GM12878 (cell line): ENCODE results near the gene TMCC2.

Source experiments
- BCL11A ChIP-seq: IDR thresholded peaks from 2 replicates; pipeline ENCODE4 v1.6.1; 2011; ENCODE audit warnings: low read depth, low read length
- BRCA1 ChIP-seq: IDR thresholded peaks from 2 replicates; pipeline ENCODE4 v1.6.1; 2011; ENCODE audit warnings: low read depth, low read length, improper control_type of control experiment
- EP300 ChIP-seq, 2 experiments: fragments of 150-350 bp in 1 of 2; IDR thresholded peaks; 2 replicates each; pipeline ENCODE4 v1.6.1; 2011 to 2012; ENCODE audit warnings: low read depth in 2 of 2, low read length in 2 of 2, borderline replicate concordance in 1 of 2, improper control_type of control experiment in 1 of 2, inconsistent platforms in 1 of 2; ENCODE audit not compliant: control insufficient read depth in 1 of 2
- GABPA ChIP-seq: IDR thresholded peaks from 2 replicates; pipeline ENCODE4 v1.6.1; 2014; ENCODE audit warnings: antibody characterized with exemption, low read depth, mild to moderate bottlenecking, inconsistent platforms
- MTA2 ChIP-seq: fragments of 450-650 bp; IDR thresholded peaks from 2 replicates; pipeline ENCODE4 v1.6.1; 2016; ENCODE audit warnings: low read depth, mild to moderate bottlenecking, moderate library complexity
- NFYB ChIP-seq: IDR thresholded peaks from 2 replicates; pipeline ENCODE4 v1.6.1; 2011; ENCODE audit warnings: low read depth, mild to moderate bottlenecking, low read length, improper control_type of control experiment, moderate library complexity; ENCODE audit not compliant: insufficient read depth
- POLR2A ChIP-seq: IDR thresholded peaks from 2 replicates; pipeline ENCODE4 v1.6.1; 2011; ENCODE audit warnings: low read depth, mild to moderate bottlenecking, low read length
- ZNF24 ChIP-seq: fragments of 450-650 bp; IDR thresholded peaks from 2 replicates; pipeline ENCODE4 v1.6.1; 2017; ENCODE audit warnings: antibody characterized with exemption, mild to moderate bottlenecking
- TF ChIP-seq, protein P1 (sequence below), 3 experiments: IDR thresholded peaks in 2 of 3; conservative IDR thresholded peaks in 1 of 3; 2 replicates each; pipeline ENCODE4 v1.5.1; 2011; ENCODE audit warnings: low read depth in 3 of 3, low read length in 3 of 3, mild to moderate bottlenecking in 3 of 3, control low read depth in 2 of 3, moderate library complexity in 2 of 3, inconsistent platforms in 1 of 3, mixed read lengths in 1 of 3; ENCODE audit not compliant: control insufficient read depth in 2 of 3, insufficient read depth in 1 of 3; ENCODE audit errors: extremely low read depth in 1 of 3
- TF ChIP-seq, protein P2 (sequence below): IDR thresholded peaks from 2 replicates; pipeline ENCODE4 v1.6.1; 2012; ENCODE audit warnings: low read length, inconsistent platforms
- TF ChIP-seq, protein P3 (sequence below): fragments of 450-650 bp; formaldehyde crosslinking; IDR thresholded peaks from 2 replicates; pipeline ENCODE4 v1.4.0; 2022; ENCODE audit warnings: mild to moderate bottlenecking, moderate library complexity
- TF ChIP-seq, protein P4 (sequence below): fragments of 450-650 bp; IDR thresholded peaks from 2 replicates; pipeline ENCODE4 v1.6.1; 2016; ENCODE audit warnings: mild to moderate bottlenecking

DNA sequence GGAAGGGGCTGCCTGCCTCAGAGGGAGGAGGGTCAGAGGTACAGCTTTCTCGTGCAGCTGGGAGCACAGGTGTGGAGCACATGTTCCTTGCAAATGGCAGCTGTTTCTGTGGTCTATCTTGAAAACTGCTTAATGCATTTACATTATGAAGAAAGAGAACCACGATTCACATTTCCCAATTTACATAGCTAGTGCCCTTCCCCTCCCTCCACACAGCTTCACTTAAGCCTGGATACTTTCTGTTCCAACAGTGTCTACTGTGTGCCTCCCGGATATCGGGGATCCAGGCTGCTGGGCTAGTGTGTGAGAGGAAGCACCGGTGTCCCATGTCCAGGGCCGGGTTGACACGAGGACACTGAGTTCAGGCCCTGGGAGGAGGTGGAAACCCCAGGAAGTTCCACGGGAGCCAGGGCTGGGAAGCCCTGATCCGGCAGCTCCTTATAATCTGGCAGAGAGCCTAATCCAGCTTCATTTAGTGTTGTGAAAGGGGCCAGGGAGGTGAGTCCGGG lies 31.6 kb downstream of the TMCC2 start:
- TF ChIP-seq BRCA1 (no peak), MTA2 (no peak), BCL11A (no peak), POLR2A (no peak), GABPA (no peak), EP300 (IDR thresholded peaks at IDR 0.05; ENCODE audit: borderline replicate concordance in 1 of 2, control insufficient read depth in 1 of 2, low read depth in 2 of 2, low read length in 2 of 2) (no peak), NFYB (no peak), ZNF24 (no peak)
- TF ChIP-seq, protein P1, sequence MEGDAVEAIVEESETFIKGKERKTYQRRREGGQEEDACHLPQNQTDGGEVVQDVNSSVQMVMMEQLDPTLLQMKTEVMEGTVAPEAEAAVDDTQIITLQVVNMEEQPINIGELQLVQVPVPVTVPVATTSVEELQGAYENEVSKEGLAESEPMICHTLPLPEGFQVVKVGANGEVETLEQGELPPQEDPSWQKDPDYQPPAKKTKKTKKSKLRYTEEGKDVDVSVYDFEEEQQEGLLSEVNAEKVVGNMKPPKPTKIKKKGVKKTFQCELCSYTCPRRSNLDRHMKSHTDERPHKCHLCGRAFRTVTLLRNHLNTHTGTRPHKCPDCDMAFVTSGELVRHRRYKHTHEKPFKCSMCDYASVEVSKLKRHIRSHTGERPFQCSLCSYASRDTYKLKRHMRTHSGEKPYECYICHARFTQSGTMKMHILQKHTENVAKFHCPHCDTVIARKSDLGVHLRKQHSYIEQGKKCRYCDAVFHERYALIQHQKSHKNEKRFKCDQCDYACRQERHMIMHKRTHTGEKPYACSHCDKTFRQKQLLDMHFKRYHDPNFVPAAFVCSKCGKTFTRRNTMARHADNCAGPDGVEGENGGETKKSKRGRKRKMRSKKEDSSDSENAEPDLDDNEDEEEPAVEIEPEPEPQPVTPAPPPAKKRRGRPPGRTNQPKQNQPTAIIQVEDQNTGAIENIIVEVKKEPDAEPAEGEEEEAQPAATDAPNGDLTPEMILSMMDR (IDR thresholded peaks at IDR 0.05 in 2 of 3, conservative IDR thresholded peaks at IDR 0.05 in 1 of 3; ENCODE audit: control insufficient read depth in 2 of 3, extremely low read depth in 1 of 3, insufficient read depth in 1 of 3, low read depth in 3 of 3, low read length in 3 of 3): no peak
- TF ChIP-seq, protein P2, sequence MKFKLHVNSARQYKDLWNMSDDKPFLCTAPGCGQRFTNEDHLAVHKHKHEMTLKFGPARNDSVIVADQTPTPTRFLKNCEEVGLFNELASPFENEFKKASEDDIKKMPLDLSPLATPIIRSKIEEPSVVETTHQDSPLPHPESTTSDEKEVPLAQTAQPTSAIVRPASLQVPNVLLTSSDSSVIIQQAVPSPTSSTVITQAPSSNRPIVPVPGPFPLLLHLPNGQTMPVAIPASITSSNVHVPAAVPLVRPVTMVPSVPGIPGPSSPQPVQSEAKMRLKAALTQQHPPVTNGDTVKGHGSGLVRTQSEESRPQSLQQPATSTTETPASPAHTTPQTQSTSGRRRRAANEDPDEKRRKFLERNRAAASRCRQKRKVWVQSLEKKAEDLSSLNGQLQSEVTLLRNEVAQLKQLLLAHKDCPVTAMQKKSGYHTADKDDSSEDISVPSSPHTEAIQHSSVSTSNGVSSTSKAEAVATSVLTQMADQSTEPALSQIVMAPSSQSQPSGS: no peak
- TF ChIP-seq, protein P3, sequence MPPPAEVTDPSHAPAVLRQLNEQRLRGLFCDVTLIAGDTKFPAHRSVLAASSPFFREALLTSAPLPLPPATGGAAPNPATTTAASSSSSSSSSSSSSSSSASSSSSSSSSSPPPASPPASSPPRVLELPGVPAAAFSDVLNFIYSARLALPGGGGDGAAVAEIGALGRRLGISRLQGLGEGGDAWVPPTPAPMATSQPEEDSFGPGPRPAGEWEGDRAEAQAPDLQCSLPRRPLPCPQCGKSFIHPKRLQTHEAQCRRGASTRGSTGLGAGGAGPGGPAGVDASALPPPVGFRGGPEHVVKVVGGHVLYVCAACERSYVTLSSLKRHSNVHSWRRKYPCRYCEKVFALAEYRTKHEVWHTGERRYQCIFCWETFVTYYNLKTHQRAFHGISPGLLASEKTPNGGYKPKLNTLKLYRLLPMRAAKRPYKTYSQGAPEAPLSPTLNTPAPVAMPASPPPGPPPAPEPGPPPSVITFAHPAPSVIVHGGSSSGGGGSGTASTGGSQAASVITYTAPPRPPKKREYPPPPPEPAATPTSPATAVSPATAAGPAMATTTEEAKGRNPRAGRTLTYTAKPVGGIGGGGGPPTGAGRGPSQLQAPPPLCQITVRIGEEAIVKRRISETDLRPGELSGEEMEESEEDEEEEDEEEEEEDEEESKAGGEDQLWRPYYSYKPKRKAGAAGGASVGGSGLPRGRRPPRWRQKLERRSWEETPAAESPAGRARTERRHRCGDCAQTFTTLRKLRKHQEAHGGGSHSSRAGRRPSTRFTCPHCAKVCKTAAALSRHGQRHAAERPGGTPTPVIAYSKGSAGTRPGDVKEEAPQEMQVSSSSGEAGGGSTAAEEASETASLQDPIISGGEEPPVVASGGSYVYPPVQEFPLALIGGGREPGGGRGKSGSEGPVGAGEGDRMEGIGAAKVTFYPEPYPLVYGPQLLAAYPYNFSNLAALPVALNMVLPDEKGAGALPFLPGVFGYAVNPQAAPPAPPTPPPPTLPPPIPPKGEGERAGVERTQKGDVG (CRISPR knock-in tag): no peak
- TF ChIP-seq, protein P4, sequence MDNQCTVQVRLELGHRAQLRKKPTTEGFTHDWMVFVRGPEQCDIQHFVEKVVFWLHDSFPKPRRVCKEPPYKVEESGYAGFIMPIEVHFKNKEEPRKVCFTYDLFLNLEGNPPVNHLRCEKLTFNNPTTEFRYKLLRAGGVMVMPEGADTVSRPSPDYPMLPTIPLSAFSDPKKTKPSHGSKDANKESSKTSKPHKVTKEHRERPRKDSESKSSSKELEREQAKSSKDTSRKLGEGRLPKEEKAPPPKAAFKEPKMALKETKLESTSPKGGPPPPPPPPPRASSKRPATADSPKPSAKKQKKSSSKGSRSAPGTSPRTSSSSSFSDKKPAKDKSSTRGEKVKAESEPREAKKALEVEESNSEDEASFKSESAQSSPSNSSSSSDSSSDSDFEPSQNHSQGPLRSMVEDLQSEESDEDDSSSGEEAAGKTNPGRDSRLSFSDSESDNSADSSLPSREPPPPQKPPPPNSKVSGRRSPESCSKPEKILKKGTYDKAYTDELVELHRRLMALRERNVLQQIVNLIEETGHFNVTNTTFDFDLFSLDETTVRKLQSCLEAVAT: no peak
